K562 (cell line): ENCODE results near the gene CDH7. TPM values are rescaled to one million over a fixed set of nuclear protein-coding genes. Genes with fewer than 3 reads are reported as not detected.

ENCODE experiments used
- ATAC-seq: fragments of 200-7000 bp; cut with Tn5 transposase; 3 replicates; pipeline ENCODE4 v1.9.1; 2020; ENCODE audit warnings: moderate library complexity
- BruUV-seq: library from RNA; stranded (reverse); fragments of 400-500 nt; replicated peaks from 2 replicates; lab custom pipeline; 2021; lab: Mats Ljungman, UMichigan
- CTCF ChIA-PET: fragments of 300-600 bp; formaldehyde crosslinking; extraction: SDS; loops from one replicate; lab custom pipeline; 2021; ENCODE audit warnings: low intra/inter-chr PET ratio; lab: Yijun Ruan, JAX
- POLR2A ChIA-PET: fragments of 300-600, 350-650 bp; sonication (Branson Sonifier 250); formaldehyde crosslinking; extraction: SDS; loops from one replicate; lab custom pipeline; 2021; ENCODE audit warnings: antibody characterized with exemption, inconsistent platforms; lab: Yijun Ruan, JAX
- DNase-seq, 4 experiments: peaks; one replicate each; pipeline versions ENCODE4 v3.0.0 to v3.0.0-alpha.2; 2011 to 2018; ENCODE audit warnings: low spot score in 3 of 4, mixed read lengths in 3 of 4; ENCODE audit errors: extremely low read depth in 1 of 4
- FAIRE-seq: peaks from 2 replicates; lab custom pipeline; 2011; peaks lifted over from hg19 to GRCh38; lab: Jason Lieb, UNC
- H2AFZ ChIP-seq: 2 replicates; pipeline ENCODE4 v1.6.0; 2011; ENCODE audit warnings: low read depth, low read length, control low read depth, inconsistent platforms
- H3K27ac ChIP-seq: fragments of 200-600 bp; 3 replicates; pipeline ENCODE4 v1.8.0; 2011; ENCODE audit warnings: low read depth, mild to moderate bottlenecking, control low read depth, inconsistent platforms, low read length, moderate library complexity, mixed read lengths; ENCODE audit errors: extremely low read depth
- H3K27me3 ChIP-seq, 2 experiments: fragments of 300-600 bp in 1 of 2; 2 replicates in 1 of 2; 3 replicates in 1 of 2; pipeline versions ENCODE4 v1.6.0 to v1.8.0; 2011; ENCODE audit warnings: inconsistent platforms in 2 of 2, low read length in 2 of 2, mild to moderate bottlenecking in 1 of 2, mixed read lengths in 1 of 2, moderate library complexity in 1 of 2; ENCODE audit not compliant: control insufficient read depth in 2 of 2, insufficient read depth in 2 of 2
- H3K36me3 ChIP-seq: fragments of 300-600 bp; 3 replicates; pipeline ENCODE4 v1.8.0; 2011; ENCODE audit warnings: mild to moderate bottlenecking, low read length, inconsistent platforms; ENCODE audit not compliant: control insufficient read depth, insufficient read depth
- H3K4me1 ChIP-seq, 2 experiments: fragments of 200-600 bp in 1 of 2; replicated peaks in 1 of 2; 2 replicates in 1 of 2; 3 replicates in 1 of 2; pipeline versions ENCODE4 v1.5.1 to v1.8.0; 2011; ENCODE audit warnings: inconsistent platforms in 2 of 2, low read length in 2 of 2, mild to moderate bottlenecking in 1 of 2, mixed read lengths in 1 of 2, moderate library complexity in 1 of 2; ENCODE audit not compliant: control insufficient read depth in 2 of 2, insufficient read depth in 2 of 2
- H3K4me2 ChIP-seq: 2 replicates; pipeline ENCODE4 v1.6.1; 2011; ENCODE audit warnings: low read length, control low read depth, inconsistent platforms, mixed read lengths; ENCODE audit not compliant: insufficient read depth
- H3K4me3 ChIP-seq: fragments of 200-600 bp; sonication (generic), shearing (Covaris generic); 2 replicates; pipeline ENCODE4 v1.5.1; 2016; ENCODE audit warnings: control low read depth, inconsistent platforms
- H3K79me2 ChIP-seq: fragments of 200-600 bp; 3 replicates; pipeline ENCODE4 v1.8.0; 2011; ENCODE audit warnings: low read length, inconsistent platforms; ENCODE audit not compliant: control insufficient read depth, insufficient read depth
- H3K9ac ChIP-seq, 2 experiments: 2 replicates each; pipeline versions ENCODE4 v1.6.0 to v1.6.1; 2011; ENCODE audit warnings: low read depth in 2 of 2, low read length in 2 of 2, control low read depth in 1 of 2, inconsistent platforms in 1 of 2, mild to moderate bottlenecking in 1 of 2, mixed read lengths in 1 of 2; ENCODE audit not compliant: insufficient read depth in 1 of 2
- H3K9me1 ChIP-seq: one replicate; pipeline ENCODE4 v1.6.0; 2011; ENCODE audit warnings: inconsistent platforms, mild to moderate bottlenecking, low read length, moderate library complexity; ENCODE audit not compliant: control insufficient read depth, insufficient read depth
- H3K9me3 ChIP-seq: replicated peaks from 2 replicates; pipeline ENCODE4 v1.5.1; 2011; ENCODE audit warnings: low read depth, low read length, inconsistent platforms; ENCODE audit not compliant: control insufficient read depth, insufficient read depth
- H4K20me1 ChIP-seq: replicated peaks from 2 replicates; pipeline ENCODE4 v1.6.1; 2011; ENCODE audit warnings: low read length, inconsistent platforms, mixed read lengths; ENCODE audit not compliant: control insufficient read depth, insufficient read depth
- EGR1 ChIP-seq: fragments of 450-650 bp; conservative IDR thresholded peaks from 2 replicates; pipeline ENCODE4 v1.6.1; 2017; ENCODE audit warnings: mild to moderate bottlenecking
- ETV1 ChIP-seq: fragments of 450-650 bp; conservative IDR thresholded peaks from 2 replicates; pipeline ENCODE4 v1.6.1; 2016; ENCODE audit warnings: missing genetic modification characterization, control low read depth, low read depth, missing compliant biosample characterization
- ETV6 ChIP-seq, 3 experiments: fragments of 150-350 bp in 1 of 3; sonication (generic) in 1 of 3; formaldehyde crosslinking in 1 of 3; IDR thresholded peaks; 2 replicates each; pipeline versions ENCODE4 v1.6.1 to v1.8.0; 2014 to 2022; ENCODE audit warnings: borderline replicate concordance in 2 of 3, low read depth in 2 of 3, antibody characterized with exemption in 1 of 3, low read length in 1 of 3, mild to moderate bottlenecking in 1 of 3, missing genetic modification reagents in 1 of 3
- HEY1 ChIP-seq: fragments of 250-450 bp; sonication (Bioruptor Pico); IDR thresholded peaks from 2 replicates; pipeline ENCODE4 v1.5.0; 2020; ENCODE audit warnings: mild to moderate bottlenecking, moderate library complexity, borderline replicate concordance
- HMG20A ChIP-seq: fragments of 450-650 bp; formaldehyde crosslinking; conservative IDR thresholded peaks from 2 replicates; pipeline ENCODE4 v1.4.0; 2020; ENCODE audit warnings: mild to moderate bottlenecking, mixed read lengths
- MED1 ChIP-seq: sonication (generic); formaldehyde crosslinking; IDR thresholded peaks from 2 replicates; pipeline ENCODE4 v1.8.1; 2023; ENCODE audit warnings: missing genetic modification reagents, borderline replicate concordance
- NR2C1 ChIP-seq, 2 experiments: fragments of 450-650 bp; IDR thresholded peaks; 2 replicates each; pipeline ENCODE4 v1.6.1; 2017; ENCODE audit warnings: mild to moderate bottlenecking in 2 of 2, antibody characterized with exemption in 1 of 2, inconsistent platforms in 1 of 2, missing compliant biosample characterization in 1 of 2, missing genetic modification characterization in 1 of 2
- PCBP1 ChIP-seq: fragments of 200-400 bp; formaldehyde crosslinking; IDR thresholded peaks from 2 replicates; pipeline ENCODE4 v1.6.1; 2018; ENCODE audit warnings: mild to moderate bottlenecking, low read depth, low read length; ENCODE audit not compliant: poor library complexity, severe bottlenecking
- SMAD1 ChIP-seq: fragments of 150-350 bp; IDR thresholded peaks from 2 replicates; pipeline ENCODE4 v1.6.1; 2014; ENCODE audit warnings: low read length, low read depth; ENCODE audit not compliant: partially characterized antibody
- SMAD3 ChIP-seq: fragments of 450-650 bp; formaldehyde crosslinking; conservative IDR thresholded peaks from 2 replicates; pipeline ENCODE4 v1.4.0; 2020; ENCODE audit warnings: mild to moderate bottlenecking
- TCF7 ChIP-seq: sonication (generic); IDR thresholded peaks from 2 replicates; pipeline ENCODE4 v1.6.1; 2016; ENCODE audit warnings: antibody characterized with exemption, borderline replicate concordance
- ZNF174 ChIP-seq: fragments of 250-450 bp; sonication (Bioruptor Pico); IDR thresholded peaks from 2 replicates; pipeline ENCODE4 v1.4.0; 2020; ENCODE audit warnings: mild to moderate bottlenecking
- WGBS: fragments of 100-300 bp; shearing (Covaris generic); methylation state at CpG from one replicate; pipeline ENCODE4 v1.1.6; 2016; ENCODE audit warnings: low coverage, mixed read lengths; ENCODE audit not compliant: insufficient coverage; ENCODE audit errors: missing lambda C conversion rate; 5-methylcytosine and 5-hydroxymethylcytosine counted together
- in situ Hi-C: fragments of 300-500 bp; cut with MboI; formaldehyde crosslinking; loops from 4 replicates; pipeline ENCODE4 v1.15.0; 2018; ENCODE audit warnings: inconsistent platforms, mixed read lengths
- intact Hi-C: fragments of 100-400 bp; cut with micrococcal nuclease; formaldehyde crosslinking; loops from 2 replicates; pipeline ENCODE4 v1.14.2; 2022
- polyA plus RNA-seq, 8 experiments: library from polyadenylated mRNA; depleted of rRNA in 4 of 8; stranded (reverse) in 5 of 8; unstranded in 3 of 8; fragments of >200 nt; fragmentation: Nextera tagmentation in 2 of 8; fragmentation: Illumina TruSeq in 1 of 8; extraction: Ambion mirVana in 2 of 8; extraction: Trizol in 1 of 8; gene quantifications; 2 replicates each; pipeline versions ENCODE4 v1.2.1 to v1.2.3, GENCODE V29; 2011 to 2014; ENCODE audit warnings: inconsistent platforms in 1 of 8, missing spikeins in 1 of 8
- total RNA-seq, 7 experiments: library from RNA; depleted of rRNA in 6 of 7; stranded (reverse); fragments of >200 nt in 6 of 7; fragmentation: Illumina TruSeq in 2 of 7; extraction: Trizol in 2 of 7; gene quantifications; 2 replicates each; pipeline versions ENCODE4 v1.2.1 to v1.2.3, GENCODE V29; 2011 to 2021; ENCODE audit warnings: low replicate concordance in 1 of 7
- TF ChIP-seq, protein P1 (sequence below): fragments of 250-450 bp; sonication (Bioruptor Pico); IDR thresholded peaks from 2 replicates; pipeline ENCODE4 v1.5.0; 2021; ENCODE audit warnings: mild to moderate bottlenecking, borderline replicate concordance
- TF ChIP-seq, protein P2 (sequence below): fragments of 250-450 bp; sonication (Bioruptor Pico); IDR thresholded peaks from 2 replicates; pipeline ENCODE4 v1.4.0; 2020; ENCODE audit warnings: borderline replicate concordance

CDH7 gene
- total and polyA plus RNA-seq, 9 of the 15 experiments (the other 6 are each of a cell fraction or from before 2014, with no cell fraction given): 0.01 to 0.07 (median 0.05) TPM; not detected in 6

DNA sequence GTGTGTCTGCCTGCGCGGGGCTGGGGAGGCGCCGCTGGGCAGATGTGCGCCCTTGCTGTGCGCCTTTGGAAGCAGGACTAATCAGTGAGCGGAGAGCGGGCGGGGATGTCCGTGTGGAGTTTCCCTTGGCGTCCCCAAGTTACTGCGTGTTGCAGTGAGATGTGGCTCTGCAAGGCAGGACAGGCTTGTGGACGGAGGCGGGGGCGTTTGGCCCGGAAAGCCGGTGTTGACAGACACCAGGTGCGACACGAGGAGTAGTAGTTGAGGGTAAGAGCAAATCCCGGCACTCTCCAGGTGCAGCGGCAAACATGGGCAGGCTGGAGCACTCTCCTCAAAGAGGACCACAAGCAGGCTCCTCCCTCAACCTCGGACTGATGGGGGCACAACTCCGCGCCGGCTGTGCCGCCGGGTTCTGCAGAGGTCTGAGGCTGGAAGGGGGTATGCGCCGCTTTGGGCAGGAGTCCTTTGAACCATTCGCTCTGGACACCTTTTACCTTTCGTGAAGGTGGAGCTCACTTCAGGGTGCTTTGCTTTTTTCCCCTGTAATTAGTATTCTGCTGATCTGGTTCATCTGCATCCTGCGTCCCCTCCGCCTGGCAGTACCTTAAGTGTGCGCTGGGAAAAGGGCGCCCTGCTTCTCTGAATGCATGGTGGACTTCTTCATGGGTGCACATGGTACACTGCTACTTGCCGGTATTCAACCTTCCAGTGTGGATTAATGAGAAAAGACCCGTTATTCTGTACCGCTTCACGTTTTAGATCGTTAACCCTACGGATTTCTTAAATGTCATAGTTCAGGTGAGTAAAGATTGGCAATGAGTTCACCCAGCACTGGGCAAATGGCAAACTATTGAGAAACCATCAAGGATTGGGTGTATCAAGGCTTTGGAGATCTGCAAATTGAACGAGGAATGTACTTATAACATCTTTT, 608 bp downstream of the CDH7 start:
- FAIRE-seq (no peak), DNase-seq (no peak), ATAC-seq (no peak)
- in situ Hi-C loops: no loop called here
- Histone ChIP-seq H2AFZ (no peak overlapping the region), H4K20me1 (no peaks in the 10 kb centered on the region), H3K9ac (no peak overlapping the region), H3K4me2 (no peak overlapping the region), H3K27ac (no peak overlapping the region), H3K36me3 (no peaks in the 10 kb centered on the region), H3K4me1 (no peaks in the 10 kb centered on the region), H3K4me3 (no peak overlapping the region), H3K79me2 (no peaks in the 10 kb centered on the region), H3K27me3 (no peaks in the 10 kb centered on the region), H3K9me3 (no peaks in the 10 kb centered on the region), H3K9me1 (no peaks in the 10 kb centered on the region)
- ChIA-PET CTCF (no interaction called here), POLR2A (no interaction called here)
- WGBS: under 1% methylated on average over 19 of the region's 42 CpGs
- TF ChIP-seq EGR1 (no peak), SMAD3 (CRISPR knock-in tag) (no peak), ETV1 (tag) (no peak), NR2C1 (IDR thresholded peaks at IDR 0.05) (no peak), NR2C1 (tag; IDR thresholded peaks at IDR 0.05) (no peak), TCF7 (no peak), ETV6 (IDR thresholded peaks at IDR 0.05; ENCODE audit: borderline replicate concordance in 1 of 2, low read depth in 2 of 2, low read length in 1 of 2) (no peak), ETV6 (CRISPR knock-in tag; IDR thresholded peaks at IDR 0.05; ENCODE audit: borderline replicate concordance) (no peak), HEY1 (CRISPR knock-in tag) (no peak), SMAD1 (no peak), PCBP1 (no peak), MED1 (CRISPR knock-in tag) (no peak), HMG20A (no peak), ZNF174 (CRISPR knock-in tag) (no peak)
- TF ChIP-seq, protein P1, sequence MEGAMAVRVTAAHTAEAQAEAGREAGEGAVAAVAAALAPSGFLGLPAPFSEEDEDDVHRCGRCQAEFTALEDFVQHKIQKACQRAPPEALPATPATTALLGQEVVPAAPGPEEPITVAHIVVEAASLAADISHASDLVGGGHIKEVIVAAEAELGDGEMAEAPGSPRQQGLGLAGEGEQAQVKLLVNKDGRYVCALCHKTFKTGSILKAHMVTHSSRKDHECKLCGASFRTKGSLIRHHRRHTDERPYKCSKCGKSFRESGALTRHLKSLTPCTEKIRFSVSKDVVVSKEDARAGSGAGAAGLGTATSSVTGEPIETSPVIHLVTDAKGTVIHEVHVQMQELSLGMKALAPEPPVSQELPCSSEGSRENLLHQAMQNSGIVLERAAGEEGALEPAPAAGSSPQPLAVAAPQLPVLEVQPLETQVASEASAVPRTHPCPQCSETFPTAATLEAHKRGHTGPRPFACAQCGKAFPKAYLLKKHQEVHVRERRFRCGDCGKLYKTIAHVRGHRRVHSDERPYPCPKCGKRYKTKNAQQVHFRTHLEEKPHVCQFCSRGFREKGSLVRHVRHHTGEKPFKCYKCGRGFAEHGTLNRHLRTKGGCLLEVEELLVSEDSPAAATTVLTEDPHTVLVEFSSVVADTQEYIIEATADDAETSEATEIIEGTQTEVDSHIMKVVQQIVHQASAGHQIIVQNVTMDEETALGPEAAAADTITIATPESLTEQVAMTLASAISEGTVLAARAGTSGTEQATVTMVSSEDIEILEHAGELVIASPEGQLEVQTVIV: no peak
- TF ChIP-seq, protein P2, sequence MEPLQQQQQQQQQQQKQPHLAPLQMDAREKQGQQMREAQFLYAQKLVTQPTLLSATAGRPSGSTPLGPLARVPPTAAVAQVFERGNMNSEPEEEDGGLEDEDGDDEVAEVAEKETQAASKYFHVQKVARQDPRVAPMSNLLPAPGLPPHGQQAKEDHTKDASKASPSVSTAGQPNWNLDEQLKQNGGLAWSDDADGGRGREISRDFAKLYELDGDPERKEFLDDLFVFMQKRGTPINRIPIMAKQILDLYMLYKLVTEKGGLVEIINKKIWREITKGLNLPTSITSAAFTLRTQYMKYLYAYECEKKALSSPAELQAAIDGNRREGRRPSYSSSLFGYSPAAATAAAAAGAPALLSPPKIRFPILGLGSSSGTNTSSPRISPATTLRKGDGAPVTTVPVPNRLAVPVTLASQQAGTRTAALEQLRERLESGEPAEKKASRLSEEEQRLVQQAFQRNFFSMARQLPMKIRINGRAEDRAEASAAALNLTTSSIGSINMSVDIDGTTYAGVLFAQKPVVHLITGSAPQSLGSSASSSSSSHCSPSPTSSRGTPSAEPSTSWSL (CRISPR knock-in tag): no peak
- intact Hi-C loops: no loop called here
- BruUV-seq: no TSS peak
